CD4-positive, alpha-beta T cell treated with Interleukin-17A for 1 hour (primary cell): ENCODE measurements around the gene CREB5.

Source experiments
- DNase-seq: peaks from one replicate; pipeline ENCODE4 v3.0.0-alpha.2; 2020

The CREB5 gene

DNA sequence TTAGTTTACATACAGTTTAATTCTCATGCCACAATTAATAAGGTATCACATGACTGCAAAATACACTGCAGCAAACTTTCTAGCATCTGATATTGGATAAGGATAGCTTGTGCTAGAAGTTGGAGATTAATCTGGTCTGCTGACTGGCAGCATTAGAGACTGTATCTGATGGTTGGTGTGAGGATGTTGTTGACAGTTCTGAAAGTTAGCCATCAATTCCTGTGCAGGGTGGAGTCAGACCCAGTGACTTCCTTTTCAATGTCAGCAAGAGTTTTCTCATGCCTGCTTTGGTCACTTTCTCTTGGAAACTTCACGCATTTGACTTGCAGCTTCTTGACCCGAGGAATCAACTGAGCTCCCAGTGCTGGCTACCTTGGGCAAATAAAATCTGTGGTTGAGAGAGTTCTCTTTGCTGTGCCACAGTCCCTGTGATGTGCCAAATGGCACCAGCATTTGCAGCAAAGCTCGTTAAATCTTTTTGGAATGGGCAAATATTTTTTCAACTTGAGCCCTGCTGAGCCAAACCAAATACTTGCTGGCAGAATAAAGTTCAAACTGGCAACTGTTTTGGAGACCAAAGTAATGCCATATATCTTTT, 312.8 kb downstream of the CREB5 start:
- no peak for DNase-seq

DNA sequence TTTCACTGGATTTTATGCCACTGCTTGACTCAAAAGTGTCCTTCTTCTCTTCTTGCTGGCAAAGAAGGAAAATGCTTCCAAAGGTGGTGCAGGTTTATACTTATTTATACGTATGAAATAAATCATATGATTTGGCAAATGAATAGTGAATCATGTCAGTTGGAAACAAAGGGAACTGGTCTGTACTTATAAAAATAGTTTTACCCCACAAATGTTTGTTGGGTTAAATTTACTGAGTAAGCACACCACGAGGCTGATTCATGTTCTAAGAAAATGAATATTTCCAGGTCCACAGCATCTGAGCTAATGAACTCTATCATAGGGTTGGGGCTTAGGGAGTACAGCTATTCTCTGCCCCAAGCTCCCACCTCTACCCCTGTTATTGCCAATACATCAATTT, 313.6 kb downstream of the CREB5 start:
- DNase-seq, result no peak

DNA sequence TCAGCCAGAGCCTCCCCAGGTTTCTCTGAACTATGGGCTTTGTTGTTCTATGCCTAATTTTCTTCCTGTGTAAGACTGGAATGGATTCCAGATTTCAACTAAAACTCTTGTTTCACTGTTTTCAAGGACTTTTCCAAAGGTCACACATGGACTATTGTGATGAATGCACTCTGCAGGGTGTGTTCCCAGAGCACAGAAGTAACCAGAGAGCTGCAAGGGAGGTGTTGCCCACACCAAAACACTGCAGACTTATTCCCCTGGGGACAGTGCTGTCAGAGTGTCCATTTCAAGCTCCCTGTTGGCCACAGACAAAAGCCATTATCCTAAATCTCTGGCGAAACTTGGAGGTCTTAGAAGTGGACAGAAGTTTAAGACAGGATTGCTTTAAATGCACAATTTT, 314.2 kb downstream of the CREB5 start:
- DNase-seq, result no peak

DNA sequence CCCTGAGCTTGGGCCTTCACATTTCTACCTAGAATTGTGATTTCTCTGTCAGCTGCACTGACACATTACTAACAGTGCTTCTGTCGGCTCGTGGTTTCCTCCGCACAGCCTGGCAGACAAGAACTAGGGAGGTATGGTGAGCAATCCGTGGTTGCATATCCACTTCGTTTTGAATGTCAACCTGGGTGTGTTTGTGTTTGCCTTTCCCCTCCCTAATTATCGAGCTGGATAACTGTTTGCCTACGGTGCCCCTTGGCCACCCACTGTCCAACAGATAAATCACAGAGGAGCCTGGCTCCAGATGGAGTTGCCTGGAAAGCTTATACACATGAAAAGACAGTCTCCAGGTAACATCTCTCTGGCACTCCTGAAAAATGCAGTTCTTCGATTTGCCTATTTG, 317.0 kb downstream of the CREB5 start:
- no peak for DNase-seq

DNA sequence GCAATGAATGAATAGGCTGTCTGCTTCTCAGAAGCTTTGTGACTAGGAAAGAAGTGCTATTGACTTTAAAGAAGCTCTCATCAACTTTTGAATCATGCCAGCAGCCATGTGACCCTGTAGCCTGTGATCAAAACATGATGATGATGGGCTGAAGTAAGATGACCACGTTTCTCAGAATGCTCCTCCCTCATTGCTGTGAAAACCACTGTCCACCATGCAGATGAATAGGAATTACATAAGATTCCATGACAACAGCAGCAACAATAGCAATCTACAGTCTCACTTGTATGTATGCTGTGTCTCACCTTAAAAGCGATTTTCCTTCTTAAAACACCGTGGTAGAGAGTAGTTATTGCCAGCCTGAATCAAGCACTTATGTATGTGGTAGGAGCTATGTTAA, 317.4 kb downstream of the CREB5 start:
- no peak for DNase-seq

DNA sequence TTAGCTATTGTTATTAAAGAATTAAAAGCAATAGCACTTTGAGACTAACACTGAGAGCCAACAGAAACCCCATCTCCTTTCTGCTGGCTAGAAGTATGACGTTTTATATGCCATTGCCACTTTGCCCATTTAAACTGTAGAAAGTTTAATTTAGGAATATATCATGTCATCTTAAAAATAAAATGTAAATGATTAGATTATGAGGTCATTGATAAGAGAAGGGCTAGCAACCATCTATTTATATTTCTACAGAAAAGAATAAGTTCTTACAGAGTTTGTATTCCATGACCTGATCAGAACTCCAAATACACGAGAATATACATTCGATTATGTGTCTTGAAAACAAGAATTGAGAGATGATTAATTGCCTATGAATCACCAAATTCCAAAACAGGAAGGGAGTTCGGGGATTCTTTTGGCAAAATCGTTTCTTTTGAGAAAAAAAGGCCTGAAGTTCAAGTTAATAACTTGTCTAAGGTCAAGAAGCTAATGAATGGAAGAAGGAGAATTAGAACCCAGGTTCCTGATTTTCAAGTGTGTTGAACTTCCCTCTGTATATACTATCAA, 318.9 kb downstream of the CREB5 start:
- DNase-seq, result no peak

DNA sequence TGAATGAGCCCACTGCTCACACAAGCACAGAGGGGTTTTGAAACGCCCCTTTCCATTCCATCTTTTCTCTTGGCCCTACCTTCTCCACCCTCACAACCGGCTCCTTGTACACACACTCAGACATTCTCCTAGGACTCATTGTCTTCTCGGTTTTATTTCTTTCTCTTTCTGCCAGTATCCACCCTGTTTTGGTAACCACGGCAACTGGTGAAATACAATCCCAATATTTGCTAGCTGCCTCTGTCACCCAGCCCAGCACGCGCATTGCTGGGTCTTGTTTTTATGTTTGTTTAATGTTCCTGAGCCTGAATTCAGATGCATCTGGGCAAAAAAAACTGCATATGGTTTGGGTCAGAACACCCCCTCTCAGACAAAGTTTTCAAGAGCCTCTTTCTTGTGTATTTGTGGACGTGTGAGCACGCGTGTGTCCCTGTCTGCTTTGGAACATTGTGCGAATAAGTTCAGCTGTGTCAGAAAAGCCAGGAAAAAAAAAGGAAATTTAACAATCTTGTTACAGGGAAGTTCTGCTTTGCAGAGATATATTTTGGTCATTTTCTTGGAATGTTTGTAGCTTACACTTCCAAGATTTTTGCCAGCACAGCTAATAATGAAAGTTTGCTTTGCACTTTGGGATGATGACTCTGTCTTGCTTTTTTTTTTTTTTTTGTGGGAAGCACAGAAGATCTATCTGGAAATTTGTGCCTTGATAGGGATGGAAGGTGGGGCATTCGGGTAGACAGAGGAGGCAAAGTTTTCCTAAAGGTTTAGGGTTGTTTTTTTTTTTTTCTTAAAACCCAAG, 320.0 kb downstream of the CREB5 start:
- DNase-seq, result no peak

DNA sequence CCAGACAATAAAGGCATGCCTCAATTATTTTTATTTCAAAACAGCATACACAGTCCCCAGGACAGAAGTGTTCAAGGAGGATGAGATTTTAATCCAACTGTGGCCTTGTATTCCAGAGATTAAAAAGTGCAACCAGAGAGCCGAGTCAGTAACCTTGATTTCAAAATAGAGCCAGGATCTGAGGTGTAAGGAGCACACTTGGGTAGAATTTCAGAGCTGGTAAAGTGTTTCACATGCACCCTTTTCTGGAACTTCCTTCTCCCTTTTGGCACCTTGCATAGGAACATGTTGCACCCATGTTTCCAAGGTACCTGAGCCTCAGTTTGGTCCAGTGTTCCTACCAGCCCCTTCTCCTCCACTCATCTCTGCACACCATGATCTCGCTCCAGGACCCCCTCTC, 320.7 kb downstream of the CREB5 start:
- DNase-seq, result no peak

DNA sequence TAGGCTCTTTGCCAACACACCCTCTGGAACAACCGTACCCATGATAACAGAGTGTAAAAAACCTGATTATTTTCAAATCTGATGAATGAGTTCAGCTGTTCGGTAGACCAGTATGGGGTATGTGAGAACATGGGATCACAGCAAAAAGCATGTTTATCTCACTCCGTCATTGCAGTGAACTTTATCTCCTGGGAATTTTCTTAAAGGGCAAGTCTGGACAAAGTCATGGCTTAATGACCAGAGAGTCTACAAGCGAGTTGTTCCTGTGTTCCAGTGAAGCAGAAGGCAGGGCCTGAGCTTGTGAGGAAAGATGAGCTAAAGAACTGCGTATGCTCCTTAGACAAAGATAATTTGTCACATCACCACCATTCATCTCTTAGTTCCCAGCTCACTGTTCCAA, 326.1 kb downstream of the CREB5 start:
- no peak for DNase-seq

DNA sequence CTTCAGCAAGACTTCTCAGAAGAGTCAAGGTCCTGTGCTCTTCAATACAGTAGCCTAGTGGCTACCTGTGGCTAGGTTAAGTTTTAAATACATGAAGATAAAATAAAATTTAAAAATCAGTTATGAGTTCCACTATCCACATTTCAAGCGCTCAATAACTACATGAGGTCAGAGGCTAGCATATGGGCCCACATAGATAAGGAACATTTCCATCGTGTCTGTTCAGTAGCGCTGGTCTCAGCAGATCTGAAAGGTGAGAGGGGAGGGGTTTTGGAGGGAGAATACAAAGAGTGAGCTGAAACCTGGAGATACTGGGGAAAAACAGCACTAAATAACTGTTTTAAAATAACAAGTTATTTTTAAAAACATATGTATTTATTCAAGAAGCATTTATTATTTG, 326.8 kb downstream of the CREB5 start:
- no peak for DNase-seq

DNA sequence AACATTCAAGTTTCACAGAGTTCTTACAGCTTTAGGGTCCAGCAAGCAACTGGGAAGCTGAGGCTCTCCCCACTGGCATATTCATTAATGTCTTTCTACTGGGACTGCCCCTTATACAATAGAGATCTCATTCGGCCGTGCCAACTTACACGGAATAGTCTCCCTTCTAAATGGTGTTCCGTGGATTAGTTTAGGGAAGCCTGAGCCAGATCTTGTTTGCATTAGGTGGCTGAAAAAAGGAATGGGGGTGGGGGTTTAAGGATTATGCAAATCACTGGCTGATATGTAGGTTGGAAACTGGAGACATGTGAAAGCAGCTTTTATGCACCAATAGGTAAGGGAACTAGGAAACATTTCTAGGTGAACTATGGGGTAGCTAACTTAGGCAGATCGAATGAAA, 327.5 kb downstream of the CREB5 start:
- no peak for DNase-seq

DNA sequence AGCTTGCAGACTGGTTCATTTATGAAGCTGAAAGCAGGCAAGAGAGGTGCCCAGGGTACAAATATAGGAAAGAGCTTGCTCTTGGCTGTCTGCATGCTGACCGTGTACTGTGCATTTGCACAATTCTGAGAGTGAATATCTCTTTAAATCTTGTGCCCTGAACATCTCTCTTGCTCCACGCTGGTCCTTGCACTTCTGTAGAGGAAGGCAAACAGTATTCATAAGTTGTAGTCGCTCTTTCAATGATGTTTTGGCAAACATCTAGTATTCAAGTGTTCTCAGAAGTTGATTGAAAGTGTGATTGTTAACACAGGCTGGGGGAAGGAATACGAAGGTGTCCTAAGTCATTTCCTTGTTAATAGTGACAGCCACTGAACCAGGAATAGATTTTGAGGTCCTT, 332.6 kb downstream of the CREB5 start:
- DNase-seq, result no peak

DNA sequence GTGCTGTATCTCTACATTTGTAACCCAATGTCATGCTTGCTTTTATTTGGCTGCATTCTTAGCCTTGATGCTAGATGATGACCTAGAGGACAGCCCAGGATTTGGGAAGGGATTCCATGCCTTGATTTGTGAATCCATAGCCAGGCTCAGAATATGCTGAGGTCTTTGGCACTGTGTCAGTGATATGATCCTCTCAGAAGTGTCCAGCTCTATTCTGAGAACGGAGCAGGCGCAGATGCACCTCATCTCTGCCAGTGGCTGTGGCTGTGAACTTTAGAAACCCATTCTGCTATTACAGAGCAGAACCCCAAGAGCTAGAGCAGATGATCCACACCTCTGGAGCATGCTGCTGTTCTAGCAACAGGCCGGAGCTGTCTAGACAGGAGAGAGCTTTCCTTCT, 333.0 kb downstream of the CREB5 start:
- no peak for DNase-seq

DNA sequence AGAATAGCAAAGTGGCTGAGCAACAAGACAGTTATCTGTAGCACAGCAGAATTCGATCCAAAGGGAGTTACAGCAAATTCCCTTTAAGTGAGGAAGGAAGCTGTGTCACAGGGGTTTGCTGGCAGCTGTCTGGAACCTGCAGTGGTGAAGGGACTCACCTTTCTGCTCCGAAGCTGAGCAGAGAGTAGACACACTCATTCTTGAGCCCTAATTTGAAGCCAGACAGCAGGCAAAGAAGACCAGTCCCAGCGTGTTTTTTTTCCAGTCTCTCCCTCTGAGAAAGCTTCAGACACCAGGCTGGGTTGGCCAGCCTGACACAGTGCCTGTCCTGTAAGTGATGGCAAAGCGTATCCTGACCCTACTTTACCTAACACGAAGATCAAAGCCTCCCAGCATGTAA, 335.1 kb downstream of the CREB5 start:
- DNase-seq, result no peak

DNA sequence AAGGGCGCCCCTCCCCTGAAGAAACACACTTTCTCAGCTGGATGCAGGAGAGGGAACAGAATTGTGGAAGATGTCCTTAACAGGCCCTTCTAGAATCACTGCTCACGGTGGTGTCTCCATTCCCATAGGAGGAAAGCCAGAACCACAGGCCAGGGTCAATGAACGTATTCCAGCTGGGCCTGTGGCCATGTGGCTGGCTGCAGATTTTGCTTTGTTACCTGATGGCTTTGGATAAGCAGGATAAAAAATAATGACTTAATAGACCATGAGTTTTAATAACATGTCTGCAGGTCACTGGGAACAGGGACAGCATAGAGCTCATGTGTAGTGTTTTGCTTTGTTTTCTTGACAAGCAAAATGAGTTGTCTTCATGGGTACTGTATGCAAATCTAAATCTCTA, 335.5 kb downstream of the CREB5 start:
- no peak for DNase-seq

DNA sequence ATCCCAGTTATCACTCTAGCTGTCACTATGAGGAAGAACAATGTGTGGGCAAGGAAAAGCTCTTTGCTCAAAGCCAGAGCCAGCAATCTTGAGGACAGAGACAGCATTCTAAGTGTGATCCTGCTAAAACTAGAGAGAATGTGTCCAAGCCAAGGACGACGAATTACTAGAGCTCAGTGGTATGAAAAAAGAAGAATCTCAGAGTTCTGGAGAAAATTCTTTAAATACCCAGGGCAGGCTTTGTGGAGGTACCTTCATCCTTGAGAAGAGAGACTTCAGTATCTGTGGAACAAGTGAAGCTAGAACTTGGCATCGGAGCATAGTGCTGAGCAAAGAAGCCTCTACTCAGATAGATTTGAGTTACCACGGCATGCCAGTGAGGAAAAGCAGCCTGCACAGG, 336.0 kb downstream of the CREB5 start:
- DNase-seq, result no peak

DNA sequence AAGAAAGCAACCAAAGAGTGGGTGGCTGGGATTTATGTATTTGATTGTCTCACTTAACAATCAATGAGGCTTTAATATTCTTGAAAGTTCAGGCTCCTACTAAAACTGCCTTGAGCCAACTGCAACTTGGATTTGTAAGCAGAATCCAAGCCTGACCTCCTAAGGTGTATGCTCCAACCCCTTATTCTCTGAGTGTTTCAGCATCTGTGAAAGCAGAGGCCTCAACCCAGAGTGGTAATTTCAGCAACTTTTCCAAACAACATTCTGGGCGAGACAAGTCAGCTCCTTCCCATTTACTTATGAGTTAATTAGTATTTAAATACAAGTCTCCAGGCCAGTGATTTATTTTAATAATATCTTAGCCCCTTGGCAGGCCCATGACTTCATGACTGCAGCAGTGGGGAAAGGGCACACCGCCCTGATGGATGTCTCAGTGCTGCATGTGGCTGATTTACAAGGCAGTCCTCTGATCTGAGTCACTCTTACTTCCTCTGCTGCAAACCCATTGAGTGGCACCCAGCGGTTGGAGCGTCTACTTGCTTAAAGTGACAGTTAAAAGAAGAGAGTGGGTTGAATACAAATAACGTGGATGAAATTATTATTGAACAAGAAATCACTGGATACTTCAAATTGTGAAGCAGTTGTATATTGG, 336.7 kb downstream of the CREB5 start:
- no peak for DNase-seq

DNA sequence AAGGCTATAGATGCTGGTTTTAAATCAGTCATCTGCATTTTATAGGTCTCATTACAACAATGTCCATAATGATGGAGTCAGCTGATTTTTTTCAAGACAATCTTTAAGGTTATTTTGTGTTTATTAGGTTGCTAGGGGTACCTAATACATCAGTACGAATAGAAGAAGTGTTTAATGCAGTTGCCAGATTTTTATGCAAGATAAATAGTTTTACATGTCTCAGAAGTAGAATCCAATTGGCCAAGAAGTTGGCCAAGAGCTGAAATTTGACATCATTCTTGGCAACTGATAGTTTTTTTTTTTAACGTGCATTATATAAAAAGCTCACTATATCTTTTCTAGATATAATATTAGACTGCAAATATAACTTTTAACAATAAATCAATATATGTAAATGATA, 337.3 kb downstream of the CREB5 start:
- DNase-seq, result no peak

DNA sequence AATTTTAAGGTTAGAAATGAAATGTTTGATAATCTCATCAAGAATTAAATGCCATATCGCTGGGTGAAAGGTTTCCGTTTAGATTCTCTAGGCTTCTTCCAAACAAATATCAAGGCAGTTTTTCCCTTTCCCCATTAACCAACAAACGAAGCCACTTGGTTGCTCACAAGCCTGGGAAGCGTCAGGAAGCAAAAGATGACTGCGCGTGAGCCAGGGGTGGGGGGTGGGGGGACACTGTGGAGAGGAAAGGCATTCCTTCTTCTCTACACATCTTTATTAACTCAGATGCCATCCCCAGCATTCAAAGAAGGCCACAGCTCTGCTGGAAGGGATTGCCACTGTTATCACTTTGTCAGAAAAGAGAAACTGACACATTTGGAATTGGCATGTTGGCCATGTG, 338.7 kb downstream of the CREB5 start:
- DNase-seq, result no peak

DNA sequence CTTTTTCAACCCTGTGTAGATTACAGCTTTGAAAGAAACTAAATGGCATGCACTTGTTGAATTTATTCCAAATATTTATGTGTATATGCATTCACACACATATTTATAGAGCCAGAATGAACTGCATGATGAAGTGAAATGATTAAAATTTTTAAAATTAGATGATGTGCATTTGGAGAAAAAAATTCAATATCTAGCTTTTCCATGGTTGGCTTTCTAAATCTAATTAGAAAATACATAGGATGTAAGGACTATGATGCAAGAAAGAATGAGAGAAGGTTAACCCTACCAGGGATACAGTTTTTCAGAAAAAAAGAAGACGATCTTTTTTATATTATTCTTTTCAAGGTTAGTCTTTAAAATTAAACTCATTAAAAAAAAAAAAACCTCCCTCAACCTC, 341.3 kb downstream of the CREB5 start:
- DNase-seq, result no peak

DNA sequence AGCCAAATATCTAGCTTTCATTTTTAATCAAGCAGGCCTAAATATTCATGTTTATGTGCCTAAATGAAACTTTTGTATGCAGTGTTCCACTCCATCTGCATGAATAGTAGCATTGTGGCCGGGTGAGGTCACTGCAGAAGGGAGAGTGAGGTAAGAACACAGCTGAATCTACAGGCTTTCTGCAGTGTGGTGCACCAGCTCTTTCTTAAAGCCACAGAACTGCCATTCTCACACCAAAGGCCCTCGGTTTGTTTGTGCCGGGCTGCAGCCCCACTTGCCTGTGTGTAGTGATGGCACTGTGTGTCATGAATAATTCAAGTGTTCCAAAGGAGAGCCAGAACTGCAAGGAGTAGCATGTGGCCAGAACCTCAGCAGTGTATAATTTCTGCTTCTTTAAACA, 341.7 kb downstream of the CREB5 start:
- DNase-seq, result no peak

DNA sequence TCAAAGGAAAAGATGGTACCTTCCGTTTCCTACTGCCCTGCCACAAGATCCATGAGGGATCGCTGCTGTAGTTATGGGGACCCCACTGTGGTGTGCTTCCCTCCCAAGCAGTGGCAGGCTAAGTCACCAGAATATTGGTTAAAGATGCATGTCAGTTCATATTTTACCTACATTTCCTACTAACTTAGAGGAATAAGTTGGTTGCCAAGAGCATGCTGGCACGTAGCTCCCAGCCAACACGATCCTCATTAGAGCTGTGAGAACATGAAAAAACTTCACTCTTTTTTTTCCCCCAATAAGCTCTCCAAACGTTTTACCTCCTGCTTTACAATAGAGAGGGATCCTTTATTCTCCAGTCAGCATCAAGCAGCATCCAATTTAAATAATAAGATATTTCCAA, 342.1 kb downstream of the CREB5 start:
- no peak for DNase-seq

DNA sequence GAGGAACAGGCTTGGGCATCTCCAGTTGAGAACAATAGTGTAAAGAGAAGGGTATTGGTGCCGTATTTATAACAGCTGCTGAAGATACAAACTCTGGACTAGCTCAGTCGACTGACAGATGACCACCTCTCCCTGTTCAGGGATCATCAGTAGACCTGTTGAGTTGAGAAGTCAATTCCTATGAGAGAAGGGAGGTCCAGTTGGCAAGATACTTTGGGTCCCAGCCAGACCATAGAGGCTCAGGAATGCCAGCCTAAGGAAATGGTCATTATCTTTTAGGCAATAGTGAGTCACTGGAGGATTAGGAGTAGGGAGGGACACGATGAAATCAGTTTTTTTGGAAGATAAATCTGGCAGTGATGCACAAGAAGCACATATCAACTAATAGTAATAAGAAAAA, 342.9 kb downstream of the CREB5 start:
- DNase-seq, result no peak

DNA sequence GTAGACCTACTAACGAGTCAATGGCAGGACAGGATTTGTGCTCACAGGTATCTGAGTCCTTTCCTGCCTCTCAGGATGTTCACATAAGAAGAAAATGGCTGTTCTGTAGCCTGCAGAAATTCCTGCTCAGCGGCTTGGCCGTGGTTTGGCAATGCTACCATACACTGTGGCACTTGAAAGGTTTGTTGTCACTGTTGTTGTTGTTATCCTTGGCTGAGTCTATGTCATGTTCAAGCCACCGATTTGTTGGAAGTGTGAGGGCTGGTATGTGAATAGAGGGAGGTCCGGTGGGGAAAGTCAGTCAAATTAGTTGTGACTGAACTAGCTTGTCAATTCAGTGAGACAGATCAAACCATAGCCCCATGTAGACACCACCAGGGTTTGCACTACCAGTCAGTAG, 345.9 kb downstream of the CREB5 start:
- no peak for DNase-seq
